PFSK-1 (cell line): ENCODE data around the gene FAAH.

Experiments
- POLR2AphosphoS5 ChIP-seq: IDR thresholded peaks from 2 replicates; pipeline ENCODE4 v1.6.1; 2012; ENCODE audit warnings: low read depth, mild to moderate bottlenecking, control low read depth, low read length, moderate library complexity
- REST ChIP-seq, 2 experiments: IDR thresholded peaks; 2 replicates each; pipeline versions ENCODE4 v1.6.1 to v1.8.0; 2011 to 2012; ENCODE audit warnings: low read depth in 2 of 2, low read length in 2 of 2, control low read depth in 1 of 2, inconsistent platforms in 1 of 2, mild to moderate bottlenecking in 1 of 2, moderate library complexity in 1 of 2; ENCODE audit not compliant: insufficient read depth in 1 of 2
- SIN3A ChIP-seq: IDR thresholded peaks from 2 replicates; pipeline ENCODE4 v1.6.1; 2012; ENCODE audit warnings: mild to moderate bottlenecking, low read length, moderate library complexity, borderline replicate concordance; ENCODE audit not compliant: insufficient read depth
- TAF1 ChIP-seq: IDR thresholded peaks from 2 replicates; pipeline ENCODE4 v1.6.1; 2012; ENCODE audit warnings: low read length, control low read depth, borderline replicate concordance; ENCODE audit not compliant: insufficient read depth

GRCh38 chr1:46406881-46407608 is 12.9 kb downstream of the FAAH start:
- TF ChIP-seq REST (IDR thresholded peaks at IDR 0.05; ENCODE audit: insufficient read depth in 1 of 2, low read depth in 2 of 2, low read length in 2 of 2), result no peak
- TF ChIP-seq POLR2AphosphoS5, result no peak
- TF ChIP-seq TAF1, result no peak
- TF ChIP-seq SIN3A, result no peak
